GM18861 (cell line): ENCODE results near the gene CAMTA1.

Experiments used
- ATAC-seq: cut with Tn5 transposase; IDR thresholded peaks from one replicate; pipeline ENCODE4 v1.9.1; 2021; ENCODE audit not compliant: unreplicated experiment

The CAMTA1 gene

DNA sequence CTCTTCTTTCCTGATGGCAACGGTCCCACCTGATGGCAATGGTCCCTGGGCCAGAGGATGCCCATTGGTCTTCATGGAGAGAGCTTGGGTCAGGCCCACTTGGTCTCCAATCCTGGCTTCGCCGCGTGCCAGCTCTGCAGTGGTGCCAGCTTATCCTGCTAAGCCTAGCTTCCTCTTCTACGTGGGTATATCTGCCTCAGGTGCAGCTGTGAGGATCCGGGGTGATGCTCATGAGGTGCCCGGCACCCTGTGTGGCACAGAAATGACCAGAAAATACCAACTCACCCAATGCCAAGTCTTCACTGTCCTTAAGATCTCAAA, 437.4 kb downstream of the CAMTA1 start:
- no peak for ATAC-seq

DNA sequence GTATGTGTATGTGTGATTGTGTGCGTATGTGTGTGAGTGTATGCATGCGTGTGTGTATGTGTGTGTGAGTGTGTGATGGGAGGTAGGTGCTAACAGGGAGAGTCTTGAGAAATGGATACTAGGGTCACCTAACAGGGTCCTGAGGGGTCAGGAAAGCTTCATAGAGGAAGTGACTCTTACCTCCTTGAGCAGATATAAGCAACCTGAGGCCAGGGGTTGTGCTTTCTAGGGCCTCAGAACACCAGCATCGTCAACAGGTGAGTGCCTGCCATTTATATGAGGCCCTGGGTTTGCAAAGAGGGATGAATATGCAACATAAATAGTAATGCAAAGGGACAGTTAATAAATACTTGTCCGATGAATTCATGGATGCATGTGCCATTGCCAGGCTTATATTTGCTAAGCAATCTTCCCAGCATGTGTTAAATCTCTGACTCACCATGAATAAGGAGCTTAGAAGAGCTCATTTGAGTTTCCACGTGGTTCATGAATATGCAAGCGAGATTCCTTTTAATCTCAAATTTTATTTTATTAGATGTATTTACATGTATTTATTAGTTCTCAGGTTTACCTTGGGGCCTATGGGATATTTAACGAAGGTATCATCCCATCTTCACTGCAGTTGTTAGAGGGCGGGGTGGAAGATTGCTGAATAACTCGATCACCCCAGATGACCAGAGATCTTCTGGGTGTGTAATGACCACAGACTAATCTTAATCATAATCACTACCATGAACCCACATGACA, 438.3 kb downstream of the CAMTA1 start:
- ATAC-seq: no peak

DNA sequence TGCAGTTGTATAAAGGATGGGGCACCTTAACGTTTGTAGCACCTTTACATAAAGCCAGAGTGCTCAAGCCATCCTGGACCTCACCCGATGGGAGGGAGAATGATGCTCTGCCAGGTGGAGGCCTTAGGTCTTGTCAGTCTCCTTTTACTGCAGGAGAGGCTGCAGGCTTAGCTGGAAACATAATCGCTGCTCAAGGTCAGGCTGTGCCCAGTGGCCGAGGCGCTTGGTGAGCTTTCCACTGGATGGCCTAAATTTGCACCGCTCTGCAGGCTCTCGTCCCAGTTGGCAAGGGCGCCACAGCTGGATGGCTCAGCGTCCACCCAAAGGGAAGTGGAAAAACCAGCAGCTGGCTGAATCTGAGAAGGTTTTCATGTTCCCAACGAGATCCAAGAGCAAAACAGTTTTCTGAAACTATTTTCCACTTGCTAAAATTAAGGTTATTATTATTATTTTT, 438.9 kb downstream of the CAMTA1 start:
- no peak for ATAC-seq

DNA sequence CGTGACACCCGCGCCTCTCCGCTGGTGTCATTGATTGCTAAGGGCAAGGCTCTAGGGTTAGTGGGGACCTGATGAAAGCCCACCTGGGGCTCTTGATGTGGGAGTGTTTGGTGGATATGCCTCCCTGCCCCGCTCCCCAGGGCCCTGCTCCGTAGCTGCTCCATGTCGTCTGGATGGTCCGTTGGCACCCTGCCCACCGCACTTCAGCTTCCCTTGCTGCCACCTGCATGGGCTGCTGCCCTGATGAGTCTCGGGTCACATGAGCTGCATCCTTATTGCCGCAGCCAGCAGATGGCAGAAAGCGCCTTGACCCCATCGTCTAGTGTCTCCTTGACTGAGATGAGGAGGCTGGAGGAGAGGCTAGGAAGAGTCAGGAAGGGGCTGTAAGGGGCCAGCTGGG, 439.4 kb downstream of the CAMTA1 start:
- no peak for ATAC-seq

DNA sequence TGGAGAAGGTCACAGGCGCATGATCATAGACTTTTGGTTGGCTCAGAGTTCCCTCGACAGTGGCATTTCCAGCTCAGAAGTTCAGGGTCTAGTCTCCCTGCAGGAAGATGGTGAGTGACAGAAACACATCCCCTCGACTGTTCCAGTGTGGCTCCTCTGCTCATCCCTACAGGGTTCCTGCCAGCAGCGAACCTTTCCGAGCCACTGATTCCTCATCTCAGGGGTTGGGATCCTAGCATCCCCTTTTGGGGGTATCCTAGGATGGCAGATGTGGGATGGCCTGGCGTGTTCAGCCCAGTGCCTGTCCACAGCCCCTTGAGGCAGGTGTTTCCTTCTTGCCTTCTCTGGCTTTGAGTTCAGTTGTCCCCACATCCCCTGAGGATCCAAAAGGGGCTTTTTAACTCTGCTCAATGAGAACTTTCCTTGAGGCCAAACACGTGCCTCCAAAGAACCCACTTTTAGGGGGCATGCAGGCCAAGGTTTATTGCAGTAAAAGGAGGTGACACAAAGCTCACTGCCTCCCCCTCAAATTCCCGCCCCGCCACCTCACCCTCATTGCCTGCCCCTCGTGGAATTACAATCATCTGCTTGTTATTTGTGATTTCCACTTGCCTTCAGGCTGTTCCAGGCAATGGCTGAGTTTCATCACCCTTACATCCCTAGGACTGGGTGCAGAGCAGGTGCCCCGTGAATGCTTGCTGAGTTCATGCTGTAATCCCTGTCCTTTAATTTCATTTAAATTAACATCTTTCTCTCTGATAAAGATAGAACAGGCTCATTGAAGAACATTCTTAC, 440.7 kb downstream of the CAMTA1 start:
- no peak for ATAC-seq

DNA sequence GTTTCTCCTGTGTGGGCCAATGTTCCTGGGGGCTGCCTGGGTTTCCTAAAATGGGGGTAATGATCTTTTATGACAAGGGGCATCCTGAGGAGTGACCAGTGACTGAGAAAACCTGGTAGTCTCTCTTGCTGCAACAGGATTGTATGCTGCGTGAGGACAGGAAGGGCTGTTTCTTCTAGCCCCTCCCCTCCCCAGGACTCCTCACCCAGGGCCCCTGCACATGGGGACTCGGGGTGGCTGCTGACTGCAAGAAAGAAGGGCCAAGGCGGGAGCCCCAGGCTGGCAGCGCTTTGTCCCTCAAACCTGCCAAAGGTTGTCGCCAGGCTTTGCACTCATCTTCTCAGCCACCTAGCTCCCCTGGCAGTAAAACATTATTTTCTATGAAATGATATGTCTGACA, 442.4 kb downstream of the CAMTA1 start:
- no peak for ATAC-seq

DNA sequence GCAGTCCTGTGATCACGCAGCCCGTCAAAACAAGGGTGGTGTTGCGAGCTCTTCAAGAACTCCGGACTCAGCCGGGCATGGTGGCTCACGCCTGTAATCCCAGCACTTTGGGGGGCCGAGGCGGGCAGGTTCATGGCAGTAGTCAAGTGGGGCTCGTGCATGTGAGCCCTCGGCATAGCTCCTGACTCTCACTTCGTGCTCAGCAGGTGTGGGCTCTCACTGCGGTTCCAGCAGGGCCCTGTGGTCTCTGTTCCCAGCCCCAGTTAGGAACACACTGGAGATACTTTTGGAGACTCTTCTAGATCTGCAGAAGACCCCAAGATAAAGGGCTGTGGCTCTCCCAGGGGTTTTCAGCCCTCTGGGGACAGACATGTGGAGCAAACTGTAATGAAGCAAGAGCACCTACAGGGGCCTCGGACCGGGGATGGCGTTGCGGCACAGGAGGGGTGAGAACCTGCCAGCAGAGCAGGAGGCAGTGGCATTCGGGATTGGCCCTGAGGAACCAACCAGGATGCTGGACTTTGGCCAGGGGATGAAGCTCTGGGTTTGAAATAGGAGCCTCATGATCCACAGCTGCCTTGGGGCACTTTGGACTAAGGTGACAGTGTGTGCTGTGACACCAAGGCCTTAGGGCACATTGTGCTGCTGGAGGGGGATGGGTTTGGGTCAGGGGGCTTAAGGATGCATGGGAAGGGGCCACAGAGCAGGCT, 443.2 kb downstream of the CAMTA1 start:
- ATAC-seq: no peak

DNA sequence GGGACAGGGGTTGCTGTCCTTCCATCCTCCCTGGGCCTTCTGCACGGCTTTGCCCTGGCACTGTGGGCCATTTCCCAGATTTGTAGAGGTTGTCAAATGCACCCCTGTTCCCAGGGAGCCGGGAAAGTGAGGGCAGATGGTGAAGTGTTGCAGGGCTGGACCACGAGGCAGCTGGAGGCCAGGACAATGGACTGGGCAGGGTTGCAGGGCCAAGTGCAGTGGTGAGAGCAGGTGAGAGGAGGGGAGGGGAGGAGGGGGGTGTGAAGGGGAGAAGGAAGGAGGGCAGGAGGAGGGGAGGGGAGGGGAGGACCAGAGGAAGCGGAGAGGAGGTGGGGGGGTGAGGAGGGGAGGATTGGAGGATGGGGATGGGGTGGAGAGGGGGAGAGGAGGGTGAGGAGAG, 443.9 kb downstream of the CAMTA1 start:
- ATAC-seq: no peak

DNA sequence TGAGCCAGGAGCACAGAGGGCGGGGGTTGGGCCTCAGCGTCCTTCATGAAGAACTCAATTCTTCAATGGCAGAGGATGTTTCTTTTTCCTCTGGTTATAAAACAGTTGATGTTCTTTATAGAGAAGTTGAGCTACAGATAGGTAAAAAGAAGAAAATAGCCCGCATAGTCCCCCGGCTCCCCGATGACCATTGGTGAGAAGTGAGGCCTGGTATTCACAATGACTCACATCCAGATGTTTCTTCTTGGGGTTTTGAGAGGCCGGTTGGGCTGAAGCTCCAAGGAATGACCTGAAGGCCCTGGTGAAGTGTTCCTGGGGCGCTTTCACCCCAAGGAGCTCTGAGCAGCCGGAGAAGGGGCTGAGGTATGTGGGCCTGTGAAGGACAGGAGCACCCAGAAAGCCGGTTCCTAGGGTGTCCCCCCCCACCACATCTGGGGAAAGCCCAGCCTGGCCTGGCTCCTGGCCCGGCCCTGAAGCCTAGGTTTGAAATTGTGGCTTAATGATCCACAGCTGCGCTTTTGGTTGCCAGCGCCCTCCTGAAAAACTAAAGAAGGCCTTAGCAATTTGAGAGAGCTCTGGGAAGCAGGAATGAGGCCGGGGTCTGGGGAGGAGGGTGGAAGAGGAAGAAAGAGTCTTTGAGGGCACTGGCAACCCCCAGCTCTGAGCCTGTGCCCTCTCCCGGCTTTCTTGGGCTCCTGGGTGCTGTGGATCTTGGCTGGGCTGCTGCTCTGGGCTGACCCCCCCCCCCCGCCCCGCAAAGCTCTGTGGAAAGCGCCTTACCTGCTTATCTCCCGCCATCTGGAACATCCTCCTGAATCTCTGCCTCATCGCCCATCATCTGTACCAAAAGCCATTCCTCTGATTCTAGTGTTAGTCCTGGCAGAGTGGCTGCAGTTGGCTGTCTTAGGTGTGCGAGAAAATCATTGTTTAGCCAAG, 444.7 kb downstream of the CAMTA1 start:
- no peak for ATAC-seq

DNA sequence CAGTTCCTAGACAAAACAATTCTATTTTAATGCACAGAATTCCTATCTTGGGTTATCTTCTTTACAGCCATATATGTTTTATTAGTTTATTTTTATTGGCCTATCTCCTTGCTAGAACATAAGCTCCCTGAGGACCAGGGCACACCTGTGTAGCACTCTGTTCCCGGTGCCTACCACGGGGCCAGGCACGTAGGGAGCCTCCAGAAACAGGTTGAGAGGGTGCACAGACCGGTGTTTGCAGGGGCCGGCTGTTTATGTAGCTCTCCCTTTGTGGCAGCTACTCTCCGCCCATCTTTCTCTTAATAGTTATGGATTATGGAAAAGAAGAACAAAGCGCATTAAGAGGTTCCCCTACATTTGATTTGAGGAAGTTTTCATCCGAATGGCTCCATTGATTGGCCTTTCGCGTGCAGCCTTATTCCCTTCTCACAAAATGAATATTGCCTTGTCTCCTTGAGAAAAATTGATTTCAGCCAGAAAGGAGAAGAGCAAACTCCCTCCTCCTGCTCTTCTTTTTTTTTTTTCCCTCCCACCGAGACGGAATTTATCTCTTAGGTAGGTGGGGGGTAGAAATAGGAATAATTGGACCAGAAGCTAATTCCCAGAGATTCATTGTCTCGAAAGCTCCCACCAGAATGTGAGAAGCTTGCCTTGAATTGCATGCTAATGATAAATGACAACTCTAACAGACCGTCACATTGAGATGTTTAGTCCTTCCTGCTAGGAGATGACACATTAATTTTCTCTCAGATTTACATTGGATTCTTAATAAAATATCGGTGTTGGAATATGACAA, 447.4 kb downstream of the CAMTA1 start:
- no peak for ATAC-seq

DNA sequence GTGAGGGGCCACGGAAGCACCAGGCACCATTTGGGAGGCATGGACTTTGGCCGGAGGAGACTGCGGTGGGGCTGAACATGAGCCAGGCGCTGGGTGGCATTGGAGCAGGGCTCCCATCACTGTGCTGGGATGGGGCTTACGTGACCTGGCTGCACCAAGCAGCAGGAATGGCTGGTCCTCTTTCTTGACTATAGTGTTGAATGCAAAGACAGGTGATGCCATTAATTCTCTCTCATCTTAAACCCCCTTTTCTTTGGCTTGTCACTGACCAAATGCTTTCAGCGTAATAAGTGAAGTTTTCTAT, 447.9 kb downstream of the CAMTA1 start:
- ATAC-seq: no peak

DNA sequence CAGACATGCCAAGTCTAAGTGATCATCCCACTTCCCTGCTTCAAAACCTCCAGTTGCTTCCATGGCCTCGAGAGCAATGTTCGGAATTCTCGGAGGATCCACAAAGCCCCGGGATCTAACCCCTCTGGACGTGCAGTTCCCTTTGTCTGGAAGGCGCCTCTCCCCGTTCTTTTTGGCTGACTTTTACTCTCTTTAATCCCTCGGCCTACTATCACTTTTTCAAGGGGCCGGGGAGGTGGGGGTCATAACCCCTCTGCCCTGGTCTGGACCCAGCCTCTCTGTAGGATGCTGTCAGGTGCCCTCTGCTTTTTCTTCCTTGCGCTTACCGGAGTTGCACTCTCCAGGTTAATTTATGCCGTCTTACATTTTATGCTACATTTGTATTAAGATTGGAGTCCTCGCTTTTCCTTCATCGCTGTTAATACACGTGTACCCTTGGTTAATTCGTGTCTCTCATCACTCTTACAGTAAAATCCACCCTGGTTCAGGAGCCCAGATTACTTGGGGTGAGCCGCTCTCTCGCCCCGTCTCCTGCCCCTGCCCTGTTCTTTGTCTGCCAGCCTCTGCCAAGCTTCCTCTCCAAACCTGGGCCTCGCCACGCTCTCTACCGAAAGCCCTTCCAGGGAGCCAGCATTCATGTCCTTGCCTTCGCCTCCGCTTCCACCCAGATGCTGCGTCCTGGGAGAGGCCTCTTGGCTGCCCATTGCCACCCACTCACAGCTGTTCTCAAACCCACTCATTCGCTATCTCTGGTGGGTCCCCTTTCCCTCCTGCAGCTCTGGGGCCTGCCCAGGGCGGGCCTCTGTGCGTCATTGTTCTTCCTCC, 448.6 kb downstream of the CAMTA1 start:
- no peak for ATAC-seq

DNA sequence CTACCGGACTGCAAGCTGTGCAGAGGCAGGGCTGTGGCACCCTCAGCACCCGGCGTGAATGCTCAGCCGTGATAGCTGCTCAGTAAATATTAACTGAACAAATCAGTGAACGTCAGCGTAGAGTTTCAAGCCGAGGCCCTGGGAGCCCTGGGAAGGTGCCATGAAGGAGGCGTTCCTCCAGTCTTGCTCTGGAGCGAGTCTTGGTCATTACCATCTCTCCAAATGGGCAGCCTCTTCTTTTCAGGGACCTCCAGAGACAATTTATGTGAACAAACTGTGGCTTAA, 449.2 kb downstream of the CAMTA1 start:
- no peak for ATAC-seq

DNA sequence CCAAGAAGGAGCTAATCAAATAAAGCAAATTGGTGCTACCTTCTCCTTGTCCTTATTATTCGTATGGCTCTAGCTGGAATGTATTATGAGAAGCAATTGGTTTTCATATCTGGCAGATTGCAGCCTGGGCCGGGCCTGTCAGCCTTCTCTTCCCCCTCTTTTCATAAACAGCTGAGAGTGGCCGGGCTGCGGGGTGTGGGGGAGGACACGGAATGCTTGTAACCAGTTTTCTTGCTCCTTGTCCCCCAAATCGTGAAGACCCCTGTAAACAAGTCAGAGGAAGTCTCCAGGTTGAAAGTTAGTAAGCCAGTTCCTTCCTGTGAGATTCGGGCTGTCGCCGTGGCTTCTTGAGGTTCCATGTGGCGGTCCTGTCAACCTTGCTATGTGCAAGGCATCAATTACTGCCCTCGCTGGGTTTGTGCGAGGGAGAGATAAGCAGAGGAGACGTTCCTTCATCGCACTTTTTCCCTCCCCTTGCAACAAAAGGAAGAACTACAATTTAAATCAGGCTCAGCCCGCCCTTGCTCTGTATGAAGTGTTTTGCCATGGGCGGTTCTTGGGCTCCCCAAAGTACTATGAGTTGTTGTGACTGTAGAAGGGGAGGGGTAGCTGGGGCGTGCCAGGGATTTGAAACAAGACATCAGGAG, 450.7 kb downstream of the CAMTA1 start:
- ATAC-seq: no peak

DNA sequence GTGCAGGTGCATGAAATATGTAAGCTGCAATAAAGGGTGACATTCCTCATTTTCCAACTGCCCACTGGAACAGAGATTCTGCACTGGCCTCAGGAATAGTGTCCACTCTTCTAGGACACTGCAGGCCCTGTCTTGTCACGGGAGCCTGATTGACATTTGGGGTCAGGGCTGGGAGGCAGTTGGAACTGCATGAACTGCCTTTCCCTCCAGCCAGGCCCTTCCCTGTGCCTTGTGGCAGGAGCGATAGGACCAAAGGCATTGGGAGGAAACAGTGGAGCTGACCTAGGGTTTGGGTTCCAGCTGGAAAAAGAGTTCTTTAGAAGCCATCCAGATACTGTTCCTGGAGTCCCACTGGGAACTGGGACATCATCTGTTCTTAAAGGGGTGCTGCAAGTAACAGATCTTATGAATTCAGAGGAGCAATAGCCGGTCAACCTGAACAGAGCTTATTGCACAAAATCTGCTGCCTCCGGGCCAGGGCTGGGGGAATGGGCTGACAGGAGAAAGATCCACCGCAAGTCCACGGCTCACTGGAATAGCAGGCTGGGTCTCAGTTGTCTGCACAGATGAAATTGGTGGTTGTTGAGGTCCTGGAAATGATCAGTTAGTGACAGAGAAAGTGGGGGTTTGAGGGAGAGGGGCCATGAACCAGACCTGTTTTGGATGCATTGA, 451.7 kb downstream of the CAMTA1 start:
- ATAC-seq: no peak

DNA sequence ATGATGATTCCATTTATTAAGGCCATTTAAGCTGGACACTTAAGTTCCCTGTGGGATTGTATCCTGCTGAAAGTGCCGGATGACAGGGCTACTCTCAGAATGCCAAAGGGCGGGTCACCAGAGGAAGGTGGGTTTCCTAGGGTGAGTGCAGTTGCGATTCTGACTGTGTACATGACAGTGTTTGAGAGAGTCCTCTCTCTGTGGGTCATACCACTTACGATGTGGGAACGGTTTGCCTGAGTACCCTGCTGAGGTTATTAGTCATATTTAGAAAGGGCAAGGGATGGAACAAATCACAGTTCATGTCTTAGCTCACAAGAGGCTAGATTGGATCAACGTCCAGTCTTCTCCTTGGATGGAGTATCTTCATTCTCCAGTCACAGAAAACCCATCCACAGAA, 461.9 kb downstream of the CAMTA1 start:
- no peak for ATAC-seq

DNA sequence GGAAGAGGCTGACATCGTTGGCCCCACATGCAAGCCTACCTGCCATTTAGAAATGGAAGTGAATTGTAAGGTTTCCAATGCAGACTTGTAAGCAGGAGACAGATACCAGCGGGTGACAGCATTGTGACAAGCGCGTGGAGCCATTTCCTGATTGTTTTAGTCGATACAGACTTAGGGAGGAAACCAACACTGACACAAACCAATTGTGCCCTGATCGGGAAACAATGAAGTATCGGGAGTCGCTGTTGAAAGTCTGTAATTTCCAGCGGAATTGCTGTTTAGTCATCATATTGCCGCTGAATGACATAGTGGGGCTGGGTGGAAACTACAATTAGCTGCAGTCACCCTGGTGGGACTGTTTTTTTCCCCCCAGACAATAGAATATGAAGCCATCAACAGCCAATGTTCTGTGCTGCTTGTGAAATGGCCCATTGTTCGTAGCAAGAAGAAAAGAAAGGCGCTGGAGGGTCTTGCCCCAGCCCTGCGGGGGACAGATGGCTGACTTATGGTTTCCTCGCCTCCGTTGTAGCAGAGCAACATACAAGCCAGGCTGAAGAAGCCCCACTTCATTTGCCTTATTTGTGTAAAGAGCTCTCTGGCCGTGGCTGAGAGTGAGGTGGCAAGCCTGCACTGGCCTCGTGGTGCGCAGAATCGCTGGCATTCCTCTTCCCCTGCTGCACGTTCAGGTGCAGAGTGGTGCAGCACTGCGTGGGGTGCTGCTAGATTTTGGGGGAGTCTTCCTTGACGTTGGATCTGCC, 462.7 kb downstream of the CAMTA1 start:
- ATAC-seq: no peak
